Endothelial cell of umbilical vein (primary cell): ENCODE data around the gene PGGHG. TPM values are rescaled to one million over a fixed set of nuclear protein-coding genes. Genes with fewer than 3 reads are reported as not detected.
A peak's percentile ranks its signal among the peaks of the same experiment; 100 is the strongest.
"Not testable (repeated sequence)": the region's sequence is repeated elsewhere in the genome, so short reads cannot be mapped to it uniquely, and the experiment has no call there.

Source experiments
- BruUV-seq: library from RNA; stranded (reverse); fragments of 400-500 nt; replicated peaks from 2 replicates; lab custom pipeline; 2021; lab: Mats Ljungman, UMichigan
- CTCF ChIA-PET: fragments of 300-600, 350-600 bp; sonication (Branson Sonifier 250); formaldehyde crosslinking; loops from one replicate; lab custom pipeline; 2021; ENCODE audit warnings: antibody characterized with exemption, inconsistent platforms; lab: Charles Lee
- POLR2A ChIA-PET: fragments of 300-600, 350-600 bp; sonication (Branson Sonifier 250); formaldehyde crosslinking; loops from one replicate; lab custom pipeline; 2021; ENCODE audit warnings: antibody characterized with exemption, inconsistent platforms; lab: Charles Lee
- DNase-seq: peaks from one replicate; pipeline ENCODE4 v3.0.0-alpha.2; 2011; ENCODE audit warnings: low read depth, low spot score
- FAIRE-seq: peaks from 2 replicates; lab custom pipeline; 2011; peaks lifted over from hg19 to GRCh38; lab: Jason Lieb, UNC
- H2AFZ ChIP-seq: 2 replicates; pipeline ENCODE4 v1.6.0; 2012; ENCODE audit warnings: low read depth, low read length, control low read depth, inconsistent platforms
- H3K27ac ChIP-seq: 2 replicates; pipeline ENCODE4 v1.5.1; 2011; ENCODE audit warnings: low read depth, mild to moderate bottlenecking, control low read depth, low read length, moderate library complexity; ENCODE audit not compliant: insufficient read depth
- H3K27me3 ChIP-seq, 2 experiments: 2 replicates each; pipeline versions ENCODE4 v1.6.0 to v1.6.1; 2011; ENCODE audit warnings: low read length in 2 of 2, mixed read lengths in 1 of 2; ENCODE audit not compliant: control insufficient read depth in 2 of 2, insufficient read depth in 2 of 2
- H3K36me3 ChIP-seq, 2 experiments: 2 replicates in 1 of 2; 3 replicates in 1 of 2; pipeline ENCODE4 v1.5.1; 2011; ENCODE audit warnings: low read length in 2 of 2, mild to moderate bottlenecking in 1 of 2, moderate library complexity in 1 of 2; ENCODE audit not compliant: control insufficient read depth in 2 of 2, insufficient read depth in 2 of 2; ENCODE audit errors: extremely low read depth in 1 of 2
- H3K4me1 ChIP-seq: 3 replicates; pipeline ENCODE4 v1.5.1; 2011; ENCODE audit warnings: mild to moderate bottlenecking, low read length; ENCODE audit not compliant: control insufficient read depth, insufficient read depth; ENCODE audit errors: extremely low read depth
- H3K4me2 ChIP-seq: 2 replicates; pipeline ENCODE4 v1.6.1; 2011; ENCODE audit warnings: low read length, control low read depth, mixed read lengths; ENCODE audit not compliant: insufficient read depth
- H3K4me3 ChIP-seq, 3 experiments: fragments of 200-600 bp in 1 of 3; sonication (generic), shearing (Covaris generic) in 1 of 3; replicated peaks in 1 of 3; 2 replicates each; pipeline ENCODE4 v1.5.1; 2011 to 2016; ENCODE audit warnings: control low read depth in 3 of 3, low read length in 3 of 3, mild to moderate bottlenecking in 2 of 3, inconsistent platforms in 1 of 3, low read depth in 1 of 3, moderate library complexity in 1 of 3; ENCODE audit not compliant: insufficient read depth in 1 of 3
- H3K79me2 ChIP-seq: 2 replicates; pipeline ENCODE4 v1.6.0; 2012; ENCODE audit warnings: low read length, inconsistent platforms; ENCODE audit not compliant: control insufficient read depth, insufficient read depth
- H3K9ac ChIP-seq: replicated peaks from 2 replicates; pipeline ENCODE3; 2011; ENCODE audit warnings: low read length, control low read depth; ENCODE audit not compliant: insufficient read depth; ENCODE audit errors: extremely low read depth
- H3K9me1 ChIP-seq: replicated peaks from 3 replicates; pipeline ENCODE4 v1.6.0; 2011; ENCODE audit warnings: mild to moderate bottlenecking, low read length; ENCODE audit not compliant: control insufficient read depth, insufficient read depth; ENCODE audit errors: extremely low read depth
- H3K9me3 ChIP-seq: replicated peaks from 2 replicates; pipeline ENCODE4 v1.5.1; 2012; ENCODE audit warnings: low read length, inconsistent platforms; ENCODE audit not compliant: control insufficient read depth, insufficient read depth
- H4K20me1 ChIP-seq: replicated peaks from 2 replicates; pipeline ENCODE3; 2011; ENCODE audit warnings: mild to moderate bottlenecking, low read length; ENCODE audit not compliant: control insufficient read depth, insufficient read depth; ENCODE audit errors: extremely low read depth
- POLR2A ChIP-seq: IDR thresholded peaks from 2 replicates; pipeline ENCODE4 v1.6.1; 2012; ENCODE audit warnings: low read depth, mild to moderate bottlenecking, control low read depth, low read length
- dilution Hi-C: fragments of 300-500 bp; cut with MboI; formaldehyde crosslinking; loops from one replicate; pipeline ENCODE4 v1.15.0; 2019; ENCODE audit warnings: low sequenced_read_pairs; ENCODE audit not compliant: extremely low pct_ligation_motif_present
- intact Hi-C: fragments of 100-400 bp; cut with micrococcal nuclease; formaldehyde crosslinking; loops from one replicate; pipeline ENCODE4 v1.10.0; 2022
- polyA plus RNA-seq, 4 experiments: library from polyadenylated mRNA; depleted of rRNA in 3 of 4; stranded (reverse) in 3 of 4; unstranded in 1 of 4; fragments of >200 nt; gene quantifications; 2 replicates each; pipeline versions ENCODE4 v1.2.1 to v1.2.3, GENCODE V29; 2011 to 2012; ENCODE audit warnings: missing spikeins in 1 of 4
- total RNA-seq: library from RNA; stranded (reverse); gene quantifications from 2 replicates; pipeline ENCODE4 v1.2.3, GENCODE V29; 2021
- TF ChIP-seq, protein P1 (sequence below): IDR thresholded peaks from 2 replicates; pipeline ENCODE4 v1.6.1; 2011; ENCODE audit not compliant: insufficient read depth, insufficient read length

PGGHG gene
- total and polyA plus RNA-seq, 2 donors (not counting 3 experiments of a cell fraction or from before 2014, with no cell fraction given), result 31.6 to 42.4 TPM

DNA sequence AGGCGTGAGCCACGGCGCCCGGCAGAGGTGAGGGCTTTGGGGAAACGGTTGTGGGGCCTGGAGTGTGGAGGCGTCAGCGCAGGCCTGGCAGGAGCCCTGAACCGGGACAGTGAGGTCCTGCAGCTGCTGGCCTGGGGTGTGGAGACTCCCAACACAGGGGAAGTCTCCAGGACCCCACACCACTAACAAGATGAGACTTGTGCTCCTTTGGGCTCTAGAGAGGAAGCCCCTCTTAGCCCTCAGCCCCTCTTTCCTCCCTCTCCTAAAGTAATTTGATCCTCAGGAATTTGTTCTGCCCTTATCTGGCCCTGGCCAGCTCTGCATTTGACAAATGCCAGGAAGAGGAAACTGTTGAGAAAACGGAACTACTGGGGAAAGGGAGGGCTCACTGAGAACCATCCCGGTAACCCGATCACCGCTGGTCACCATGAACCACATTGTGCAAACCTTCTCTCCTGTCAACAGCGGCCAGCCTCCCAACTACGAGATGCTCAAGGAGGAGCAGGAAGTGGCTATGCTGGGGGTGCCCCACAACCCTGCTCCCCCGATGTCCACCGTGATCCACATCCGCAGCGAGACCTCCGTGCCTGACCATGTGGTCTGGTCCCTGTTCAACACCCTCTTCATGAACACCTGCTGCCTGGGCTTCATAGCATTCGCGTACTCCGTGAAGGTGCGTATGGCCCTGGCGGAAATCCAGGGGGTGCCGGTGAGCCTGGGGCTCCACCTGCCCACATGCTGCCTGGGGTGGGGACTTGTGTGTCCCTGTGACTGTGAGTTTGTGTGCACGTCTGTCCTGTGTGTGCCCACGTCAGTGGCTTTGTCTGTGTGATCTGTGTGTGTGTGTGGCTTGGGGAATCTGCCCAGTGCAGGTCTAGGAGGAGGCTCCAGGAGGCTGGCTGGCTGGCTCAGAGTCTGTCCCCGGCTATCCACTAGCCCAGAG is 19.1 kb downstream of the PGGHG start, which contains the start of gene IFITM2:
IFITM2 (plus strand) TSS at position 51 of the 943 bp plus-strand sequence; CDS start at position 428, 377 bp downstream.
- intact Hi-C loops, result loop anchor here (1.0 to 5.0 kb wide), 4 partner anchors 48 to 209 kb away; partner anchors contain the start of genes BET1L, PSMD13, RIC8A and SIRT3
- TF ChIP-seq POLR2A, result peak; percentile 90
- TF ChIP-seq, protein P1, sequence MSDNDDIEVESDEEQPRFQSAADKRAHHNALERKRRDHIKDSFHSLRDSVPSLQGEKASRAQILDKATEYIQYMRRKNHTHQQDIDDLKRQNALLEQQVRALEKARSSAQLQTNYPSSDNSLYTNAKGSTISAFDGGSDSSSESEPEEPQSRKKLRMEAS, result peak; percentile 27
- H3K9me1 ChIP-seq, H3K27me3 ChIP-seq, H4K20me1 ChIP-seq, H3K36me3 ChIP-seq, H3K9me3 ChIP-seq, dilution Hi-C loops: not testable (repeated sequence)
- H3K4me2 ChIP-seq, result peak within 1 kb of the TSS; percentile 84
- peak; percentile 71 for DNase-seq
- H3K27ac ChIP-seq, result peak within 1 kb of the TSS; percentile 6
- H3K4me3 ChIP-seq, result peak within 1 kb of the TSS; percentile 10 to 70 (median 49)
- peak within 1 kb of the TSS; percentile 14 for H2AFZ ChIP-seq
- H3K9ac ChIP-seq, result peak within 1 kb of the TSS; percentile 13
- ChIA-PET POLR2A (interaction anchor here (1.0 kb wide), 1 partner anchor 48 kb away, joined by 7 read pairs; no protein-coding TSS in a partner anchor), CTCF (interaction anchor here (0.8 to 4.3 kb wide), 6 partner anchors 9 to 140 kb away, joined by 3 to 79 read pairs (median 10); partner anchors contain the start of gene IFITM3)
- peaks cover 15% of the 10 kb centered on the region for H3K4me1 ChIP-seq
- peak; percentile 94 for FAIRE-seq
- TSS peak; percentile 98 for BruUV-seq
- peaks cover 13% of the 10 kb centered on the region for H3K79me2 ChIP-seq

DNA sequence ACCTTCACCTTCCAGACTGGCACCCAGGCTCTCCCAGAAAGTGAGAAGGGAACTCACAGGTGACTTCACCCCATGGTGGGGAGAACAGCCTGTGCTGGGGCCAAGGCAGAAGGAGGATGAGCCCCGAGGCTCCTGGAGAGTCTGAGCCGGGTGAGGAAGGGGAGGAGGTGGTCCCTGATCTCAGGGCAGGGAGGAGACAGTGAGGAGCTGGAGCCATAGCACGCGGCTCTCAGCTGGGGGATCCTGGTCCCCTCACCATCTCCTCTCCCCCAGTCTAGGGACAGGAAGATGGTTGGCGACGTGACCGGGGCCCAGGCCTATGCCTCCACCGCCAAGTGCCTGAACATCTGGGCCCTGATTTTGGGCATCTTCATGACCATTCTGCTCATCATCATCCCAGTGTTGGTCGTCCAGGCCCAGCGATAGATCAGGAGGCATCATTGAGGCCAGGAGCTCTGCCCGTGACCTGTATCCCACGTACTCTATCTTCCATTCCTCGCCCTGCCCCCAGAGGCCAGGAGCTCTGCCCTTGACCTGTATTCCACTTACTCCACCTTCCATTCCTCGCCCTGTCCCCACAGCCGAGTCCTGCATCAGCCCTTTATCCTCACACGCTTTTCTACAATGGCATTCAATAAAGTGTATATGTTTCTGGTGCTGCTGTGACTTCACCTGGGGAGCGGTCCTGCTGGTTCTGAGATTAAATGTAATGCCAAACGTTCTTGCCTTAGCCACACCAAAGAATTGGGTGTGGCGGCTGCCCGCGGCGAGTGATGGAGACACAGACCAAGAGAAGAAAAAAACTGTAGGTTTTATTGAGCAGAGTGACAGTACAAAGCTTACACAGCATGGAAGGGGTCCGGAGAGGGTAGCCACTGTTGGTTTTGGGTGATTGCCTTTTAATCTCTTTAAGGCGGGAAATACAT is 20.1 kb downstream of the PGGHG start:
- DNase-seq, BruUV-seq, dilution Hi-C loops, H3K36me3 ChIP-seq, H3K9me1 ChIP-seq, H3K9me3 ChIP-seq, H3K27ac ChIP-seq, H4K20me1 ChIP-seq, H3K27me3 ChIP-seq, POLR2A ChIA-PET, H2AFZ ChIP-seq: not testable (repeated sequence)
- Histone ChIP-seq H3K9ac (peak overlapping the region; percentile 29), H3K4me3 (peak overlapping the region; percentile 49 to 70 (median 55)), H3K4me1 (peaks cover 17% of the 10 kb centered on the region), H3K4me2 (peak overlapping the region; percentile 84), H3K79me2 (peaks cover 13% of the 10 kb centered on the region)
- intact Hi-C loops, result loop anchor here (1.0 to 5.0 kb wide), 4 partner anchors 47 to 208 kb away; partner anchors contain the start of genes BET1L, PSMD13, RIC8A and SIRT3
- CTCF ChIA-PET, result interaction anchor here (0.9 to 1.9 kb wide), 3 partner anchors 9 to 140 kb away, joined by 3 to 10 read pairs (median 8); no protein-coding TSS in a partner anchor
- peak; percentile 52 for FAIRE-seq
